Measurements from ENCODE around the gene MCL1. TPM values are rescaled to one million over a fixed set of nuclear protein-coding genes. Genes with fewer than 3 reads are reported as not detected.
A peak's percentile ranks its signal among the peaks of the same experiment; 100 is the strongest.

Gene MCL1
- total RNA-seq, 4 donors from 2014 or later: 212 to 353 (median 317) TPM

- Histone ChIP-seq H3K4me1 (peaks cover 7 to 66% (median 33%) of the 10 kb centered on the region in 3 donors), H3K36me3 (peaks cover 0 to 49% of the 10 kb centered on the region in 2 donors), H3K4me3 (no peak overlapping the region), H3K27me3 (no peaks in the 10 kb centered on the region), H3K27ac (peak overlapping the region in 2 of 4 donors; percentile 41 to 84), H3K9me3 (no peaks in the 10 kb centered on the region)
- WGBS, 2 donors (ENCODE audit: low coverage in 1 of 2): 85 to 95% methylated on average over 7 to 12 of the region's 12 CpGs
- TF ChIP-seq POLR2A (IDR thresholded peaks at IDR 0.05) (no peak), CTCF (IDR thresholded peaks at IDR 0.05) (no peak), POLR2AphosphoS5 (IDR thresholded peaks at IDR 0.05) (no peak), EP300 (IDR thresholded peaks at IDR 0.05) (no peak)
- no peak for ATAC-seq
These were observed 36.2 kb upstream of the MCL1 start for GRCh38 chr1:150615346-150616201.

GRCh38 chr1:150613061-150613920 lies 33.9 kb upstream of the MCL1 start:
- peak; percentile 76 for ATAC-seq
- H3K4me1 ChIP-seq: peaks cover 0 to 66% (median 31%) of the 10 kb centered on the region in 3 donors
- H3K4me3 ChIP-seq: no peak overlapping the region
- H3K27ac ChIP-seq: peak overlapping the region; percentile 57 to 84 (median 82)
- TF ChIP-seq POLR2AphosphoS5 (IDR thresholded peaks at IDR 0.05) (peak; percentile 80), POLR2A (IDR thresholded peaks at IDR 0.05) (peak in 1 of 2 donors; percentile 9), CTCF (IDR thresholded peaks at IDR 0.05) (no peak), EP300 (IDR thresholded peaks at IDR 0.05) (no peak)
- WGBS, 2 donors (ENCODE audit: low coverage in 1 of 2): 28 to 35% methylated on average over 9 to 12 of the region's 12 CpGs
- no peaks in the 10 kb centered on the region for H3K9me3 ChIP-seq
- H3K27me3 ChIP-seq: no peaks in the 10 kb centered on the region
- H3K36me3 ChIP-seq: peaks cover 0 to 31% of the 10 kb centered on the region in 2 donors

- no peaks in the 10 kb centered on the region for H3K27me3 ChIP-seq
- peaks cover 0 to 21% of the 10 kb centered on the region in 2 donors for H3K36me3 ChIP-seq
- H3K9me3 ChIP-seq: no peaks in the 10 kb centered on the region
- H3K4me3 ChIP-seq: no peak overlapping the region
- 94 to 100% methylated on average over 3 of the region's 3 CpGs for WGBS, 2 donors (ENCODE audit: low coverage in 1 of 2)
- peaks cover 0 to 66% (median 31%) of the 10 kb centered on the region in 3 donors for H3K4me1 ChIP-seq
- TF ChIP-seq CTCF (IDR thresholded peaks at IDR 0.05) (no peak), POLR2AphosphoS5 (IDR thresholded peaks at IDR 0.05) (no peak), EP300 (IDR thresholded peaks at IDR 0.05) (no peak), POLR2A (IDR thresholded peaks at IDR 0.05) (no peak)
- ATAC-seq: no peak
- peak overlapping the region; percentile 66 to 84 (median 82) for H3K27ac ChIP-seq
These were observed 32.6 kb upstream of the MCL1 start for GRCh38 chr1:150612014-150612345.

- TF ChIP-seq CTCF (IDR thresholded peaks at IDR 0.05): no peak
- TF ChIP-seq POLR2A (IDR thresholded peaks at IDR 0.05): no peak
- Histone ChIP-seq H3K27me3 (no peaks in the 10 kb centered on the region), H3K4me1 (peaks cover 0 to 66% (median 31%) of the 10 kb centered on the region in 3 donors), H3K36me3 (peaks cover 0 to 11% of the 10 kb centered on the region in 2 donors), H3K9me3 (no peaks in the 10 kb centered on the region), H3K27ac (peak overlapping the region in 3 of 4 donors; percentile 80 to 84 (median 83)), H3K4me3 (no peak overlapping the region)
- ATAC-seq: no peak
- 80 to 100% methylated on average over 1 to 4 of the region's 4 CpGs for WGBS, 2 donors (ENCODE audit: low coverage in 1 of 2)
These were observed 31.2 kb upstream of the MCL1 start for GRCh38 chr1:150610576-150610975.

Data from gastroesophageal sphincter (tissue), 4 donors.